Islet of Langerhans (tissue), 1 donor: ENCODE data around the gene DAB1.

Experiments used
- FAIRE-seq: peaks from one replicate; lab custom pipeline; 2011; peaks lifted over from hg19 to GRCh38; lab: Jason Lieb, UNC

DAB1 gene

DNA sequence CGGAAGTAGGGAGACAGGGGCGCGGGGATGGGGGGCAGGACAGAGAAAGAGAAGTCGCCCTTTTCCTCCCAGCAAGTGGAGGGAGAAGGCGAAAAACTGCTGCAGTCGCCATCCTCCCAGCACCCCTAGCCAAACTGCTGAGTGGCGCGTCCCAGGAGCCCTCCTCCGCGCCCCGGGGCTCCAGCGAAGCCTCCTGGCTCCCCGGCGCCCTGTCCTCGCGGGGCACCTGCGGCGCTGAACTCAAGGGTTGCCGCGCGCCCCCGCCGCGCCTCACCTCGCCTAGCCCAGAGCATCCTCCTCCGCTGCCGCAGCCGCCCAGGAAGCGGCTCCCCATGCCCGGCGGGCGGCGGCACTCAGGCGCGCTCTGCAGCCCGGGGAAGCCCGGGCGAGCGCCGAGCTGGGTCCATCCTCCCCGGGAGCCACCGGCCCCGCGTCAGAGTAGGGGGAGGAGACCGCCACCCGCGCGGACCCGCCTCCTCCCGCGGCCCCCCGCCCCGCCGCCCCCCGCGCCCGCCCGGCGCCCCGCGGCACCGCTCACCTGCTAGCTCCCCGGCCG lies at the start of gene DAB1:
Gene DAB1 (minus strand): TSS at position 405 of the 556 bp plus-strand sequence. CDS start 133,030 bp downstream, outside the sequence.
- FAIRE-seq: no peak

GRCh38 chr1:57473448-57473847 lies 49.6 kb upstream of the DAB1 start:
- FAIRE-seq: no peak

GRCh38 chr1:57471995-57472394 lies 48.1 kb upstream of the DAB1 start:
- FAIRE-seq: no peak

- no peak for FAIRE-seq
These were observed 46.2 kb upstream of the DAB1 start for GRCh38 chr1:57470036-57470435.

- FAIRE-seq: no peak
These were observed 45.0 kb upstream of the DAB1 start for GRCh38 chr1:57468641-57469523.

- FAIRE-seq: no peak
These were observed 44.0 kb upstream of the DAB1 start for GRCh38 chr1:57467830-57468229.

DNA sequence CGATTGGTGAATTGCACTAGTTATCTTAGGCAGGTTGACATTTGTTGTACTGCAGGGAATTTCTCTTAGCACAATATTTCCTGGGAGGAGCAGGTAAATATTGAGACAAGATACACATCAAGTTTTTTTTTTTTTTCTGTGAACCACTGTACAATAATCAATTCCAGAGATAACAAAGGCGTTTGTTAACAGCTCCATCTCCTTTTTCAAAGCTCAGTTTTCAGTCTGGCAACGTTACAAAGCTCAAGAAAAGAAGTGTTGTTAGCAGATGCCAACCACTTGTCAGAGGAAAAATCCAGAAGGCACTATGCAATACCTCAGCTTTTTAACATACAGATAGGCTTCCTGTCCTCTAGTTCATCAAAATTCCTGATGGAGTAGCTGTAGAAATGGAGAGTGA lies 40.9 kb upstream of the DAB1 start:
- no peak for FAIRE-seq

GRCh38 chr1:57463343-57463742 lies 39.5 kb upstream of the DAB1 start:
- no peak for FAIRE-seq

GRCh38 chr1:57461405-57461804 lies 37.5 kb upstream of the DAB1 start:
- no peak for FAIRE-seq

- FAIRE-seq: no peak
These were observed 27.7 kb upstream of the DAB1 start for GRCh38 chr1:57451516-57451915.

GRCh38 chr1:57450981-57451380 lies 27.1 kb upstream of the DAB1 start:
- FAIRE-seq: no peak

- FAIRE-seq: no peak
These were observed 23.7 kb upstream of the DAB1 start for GRCh38 chr1:57447551-57447950.

GRCh38 chr1:57443004-57443403 lies 19.1 kb upstream of the DAB1 start:
- FAIRE-seq: no peak

DNA sequence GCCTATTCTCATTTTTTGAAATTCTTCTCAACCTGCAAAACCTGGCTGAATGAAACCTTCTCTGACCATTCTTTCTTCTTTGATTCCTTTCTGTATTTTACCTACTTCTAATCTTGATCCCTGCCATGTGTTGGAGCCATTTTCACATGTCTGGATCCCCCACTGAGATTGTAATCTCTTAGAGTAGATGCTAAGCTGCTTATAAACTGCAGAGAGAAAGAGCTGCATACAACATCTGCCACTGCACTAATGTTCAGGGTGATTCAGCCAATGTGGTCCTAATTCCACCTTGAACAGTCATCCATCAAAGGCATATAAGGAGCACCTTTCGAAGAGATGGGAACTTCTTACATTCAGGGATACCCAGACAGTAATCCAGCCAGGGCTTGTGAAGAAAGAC lies 16.2 kb upstream of the DAB1 start:
- no peak for FAIRE-seq

DNA sequence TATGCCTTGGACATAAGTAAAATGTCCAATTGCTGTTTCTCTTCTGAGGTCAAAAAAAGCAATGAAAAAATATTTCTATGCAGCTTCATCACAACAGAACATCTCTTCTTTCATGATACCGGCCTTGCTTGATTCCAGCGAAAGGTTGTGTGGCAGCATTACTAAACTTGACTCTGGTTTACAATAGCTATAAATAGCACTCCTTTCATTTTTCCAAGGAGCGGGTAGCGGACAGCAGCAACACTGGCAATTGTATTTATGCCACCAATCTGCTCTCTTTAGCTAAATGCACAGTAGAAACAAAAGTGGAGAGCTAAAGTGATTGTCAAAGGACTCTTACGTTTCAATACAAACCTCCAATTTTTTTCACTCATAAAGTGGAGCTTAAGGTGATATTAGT lies 7.5 kb upstream of the DAB1 start:
- no peak for FAIRE-seq

GRCh38 chr1:57424231-57425027 lies 569 bp upstream of the DAB1 start:
- FAIRE-seq: no peak

GRCh38 chr1:57423135-57423655 lies 665 bp downstream of the DAB1 start:
- no peak for FAIRE-seq

- no peak for FAIRE-seq
These were observed 1.4 kb downstream of the DAB1 start for GRCh38 chr1:57422271-57423134.

DNA sequence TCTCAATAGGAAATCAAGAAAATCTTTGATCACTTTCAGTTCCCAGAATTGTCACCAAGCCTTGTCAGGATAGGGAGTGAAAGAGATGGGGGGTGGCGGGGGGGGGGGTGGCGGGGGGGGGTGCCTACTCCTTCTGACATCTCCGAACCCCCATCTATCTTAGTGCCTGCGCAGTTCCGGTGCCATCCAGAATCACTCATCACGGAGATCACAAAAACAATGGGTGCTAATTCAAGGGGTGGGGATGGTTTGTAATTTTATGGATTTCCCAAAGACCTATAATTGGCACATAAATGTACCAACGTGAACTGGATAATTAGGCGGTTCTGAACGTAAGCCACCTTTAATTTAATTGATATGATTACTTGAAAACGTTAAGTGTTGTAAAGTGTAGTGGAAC lies 2.1 kb downstream of the DAB1 start:
- no peak for FAIRE-seq

- FAIRE-seq: no peak
These were observed 2.7 kb downstream of the DAB1 start for GRCh38 chr1:57420981-57421785.

GRCh38 chr1:57418971-57419370 lies 4.9 kb downstream of the DAB1 start:
- FAIRE-seq: no peak
